Measurements from ENCODE around the gene RND3.

Gene RND3, protein sequence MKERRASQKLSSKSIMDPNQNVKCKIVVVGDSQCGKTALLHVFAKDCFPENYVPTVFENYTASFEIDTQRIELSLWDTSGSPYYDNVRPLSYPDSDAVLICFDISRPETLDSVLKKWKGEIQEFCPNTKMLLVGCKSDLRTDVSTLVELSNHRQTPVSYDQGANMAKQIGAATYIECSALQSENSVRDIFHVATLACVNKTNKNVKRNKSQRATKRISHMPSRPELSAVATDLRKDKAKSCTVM

GRCh38 chr2:150487537-150488429 lies at the start of gene RND3:
Gene RND3, minus strand, starts transcription at chr2:150487667. Its CDS starts 250 bp downstream, at chr2:150487417.
- DNase-seq = peak; percentile 99

GRCh38 chr2:150535176-150535575 lies 47.7 kb upstream of the RND3 start:
- DNase-seq = no peak

DNA sequence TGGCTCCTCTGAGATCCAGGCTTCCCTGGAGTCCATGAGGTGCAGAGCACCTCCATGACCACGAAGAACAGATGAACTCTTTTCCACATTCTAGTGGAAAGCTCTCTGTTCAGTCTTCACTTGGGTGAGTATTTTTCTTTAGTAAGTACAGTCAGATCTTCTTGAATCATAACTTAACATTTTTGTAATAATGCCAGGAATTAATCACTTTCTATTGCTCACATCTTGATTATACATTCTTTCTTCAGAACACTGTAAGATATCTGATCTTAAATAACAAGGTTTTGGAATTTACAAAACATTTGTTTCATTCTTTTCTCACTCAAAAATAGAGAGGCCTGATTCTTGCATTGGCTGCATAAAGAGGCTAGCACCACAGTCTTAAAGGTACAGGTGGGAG lies 45.4 kb upstream of the RND3 start:
- DNase-seq = no peak

- no peak for DNase-seq
Observed at GRCh38 chr2:150532020-150532419, 44.6 kb upstream of the RND3 start.

- no peak for DNase-seq
Observed at GRCh38 chr2:150531591-150531990, 44.1 kb upstream of the RND3 start.

DNA sequence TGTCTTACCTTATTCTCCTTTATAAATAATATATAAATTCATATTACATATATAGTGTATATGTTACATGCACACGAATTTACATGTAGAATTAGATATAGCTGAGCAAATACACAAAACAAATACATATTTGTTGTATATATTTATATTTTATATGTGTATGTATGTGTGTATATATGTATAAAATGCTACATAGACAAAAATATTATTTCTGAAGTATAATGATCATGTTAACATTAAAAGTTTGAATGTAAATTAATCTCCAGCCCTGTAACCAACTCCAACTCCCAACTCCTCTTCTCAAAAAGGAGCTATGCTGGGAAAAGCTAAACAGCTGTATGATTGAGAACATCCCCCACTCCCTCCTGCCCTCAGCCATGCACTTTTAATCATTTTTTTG lies 42.7 kb upstream of the RND3 start:
- no peak for DNase-seq

- DNase-seq = no peak
Observed at GRCh38 chr2:150528861-150529801, 41.7 kb upstream of the RND3 start.

- DNase-seq = no peak
Observed at GRCh38 chr2:150526827-150527226, 39.4 kb upstream of the RND3 start.

DNA sequence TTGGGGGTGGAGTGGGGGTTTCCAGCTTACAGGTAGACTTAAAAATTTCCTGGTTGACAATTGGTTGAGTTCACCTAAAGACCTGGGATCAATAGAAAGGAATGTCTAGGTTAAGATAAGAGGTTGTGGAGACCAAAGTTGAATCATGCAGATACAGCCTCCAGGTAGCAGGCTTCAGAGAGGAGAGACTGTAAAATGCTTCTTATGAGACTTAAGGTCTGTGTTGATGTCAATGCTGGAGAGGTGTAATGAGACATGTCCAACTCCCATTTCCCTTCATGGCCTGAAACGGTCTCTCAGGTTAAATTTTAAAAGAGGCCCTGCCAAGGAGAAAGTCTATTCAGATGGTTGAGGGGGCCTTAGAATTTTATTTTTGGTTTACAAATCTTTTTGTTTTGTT lies 38.5 kb upstream of the RND3 start:
- DNase-seq = no peak

- no peak for DNase-seq
Observed at GRCh38 chr2:150522269-150522668, 34.8 kb upstream of the RND3 start.

GRCh38 chr2:150520887-150521664 lies 33.6 kb upstream of the RND3 start:
- no peak for DNase-seq

GRCh38 chr2:150520033-150520432 lies 32.6 kb upstream of the RND3 start:
- no peak for DNase-seq

DNA sequence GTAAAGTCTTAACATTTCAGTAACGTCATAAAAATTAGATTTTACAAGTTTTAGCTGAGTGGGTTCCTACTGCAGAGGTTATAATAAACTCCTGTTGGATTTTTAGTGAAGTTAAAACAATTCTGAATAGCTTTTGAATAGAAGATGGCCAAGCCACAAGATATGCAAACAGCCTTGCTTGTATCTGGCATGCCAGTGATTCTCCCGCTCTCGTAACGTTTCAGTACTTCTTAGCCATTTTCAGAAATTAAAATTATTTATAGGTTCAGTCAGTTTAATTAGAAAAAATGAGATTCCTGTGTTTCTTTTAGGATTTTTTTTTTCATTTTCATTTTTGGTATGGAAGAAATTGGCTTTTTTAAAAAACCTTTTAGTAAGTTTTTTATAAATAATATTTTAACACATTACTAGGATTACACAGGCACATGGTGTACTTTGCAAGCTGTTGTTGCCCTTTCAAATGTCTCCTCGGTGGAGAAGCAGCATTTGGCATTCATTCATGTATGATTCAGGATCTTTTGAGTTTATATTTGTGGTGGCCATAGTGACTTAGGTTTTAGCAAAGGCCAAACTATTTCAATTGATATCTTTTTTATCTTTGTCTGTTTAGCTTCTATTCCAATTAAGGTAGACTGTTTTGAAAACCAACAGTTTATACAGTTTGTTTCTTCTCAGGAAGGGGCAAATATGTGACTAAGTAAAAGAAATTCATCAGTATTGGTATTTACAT lies 30.6 kb upstream of the RND3 start:
- DNase-seq = no peak

- DNase-seq = no peak
Observed at GRCh38 chr2:150513647-150514046, 26.2 kb upstream of the RND3 start.

DNA sequence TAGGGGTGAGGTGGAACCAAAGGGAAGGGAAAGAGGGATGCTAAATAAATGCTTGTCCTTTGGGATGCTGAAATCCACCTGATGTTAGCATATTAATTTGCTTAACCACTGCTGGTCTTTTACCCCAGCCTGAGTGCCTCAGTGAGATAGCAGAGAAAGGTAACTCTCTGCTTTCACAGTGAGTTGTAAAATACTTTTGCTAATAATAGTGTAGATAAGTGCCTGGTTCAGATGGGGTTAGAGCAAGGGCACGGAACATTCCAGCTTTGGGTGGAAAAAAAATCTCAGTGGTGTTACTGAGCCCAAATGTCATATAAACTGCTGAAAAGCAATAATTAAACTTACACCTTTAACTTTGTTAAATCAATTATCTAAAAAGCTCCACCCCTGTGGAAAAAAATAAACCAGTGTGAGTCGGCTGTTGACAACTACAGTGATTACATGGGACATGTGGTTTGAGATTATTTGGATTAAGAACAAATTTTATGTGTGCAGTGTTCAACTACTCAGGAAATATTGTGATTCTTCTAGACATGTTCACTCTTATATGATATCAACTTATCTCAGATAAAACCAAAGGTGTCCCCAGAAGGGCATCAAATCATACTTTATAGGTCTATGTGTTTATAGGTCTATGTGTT lies 21.1 kb upstream of the RND3 start:
- no peak for DNase-seq

DNA sequence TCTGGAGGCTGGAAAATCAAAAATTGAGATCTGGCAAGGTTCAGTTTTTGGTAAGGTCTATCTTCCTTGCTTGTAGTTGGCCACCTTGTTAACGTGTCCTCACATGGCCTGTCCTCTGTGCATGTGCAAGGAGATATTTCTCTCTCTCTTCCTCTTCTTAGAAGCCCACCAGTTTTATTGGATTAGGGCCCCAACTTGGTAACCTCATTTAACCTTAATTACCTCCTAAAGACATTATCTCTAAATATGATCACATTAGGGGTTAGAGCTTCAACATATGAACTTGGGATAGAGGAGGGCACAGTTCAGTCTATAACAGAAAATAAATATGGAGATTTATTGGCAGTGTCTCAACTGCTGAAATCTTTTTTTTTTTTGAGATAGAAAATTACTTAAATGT lies 19.6 kb upstream of the RND3 start:
- DNase-seq = no peak

- DNase-seq = no peak
Observed at GRCh38 chr2:150505178-150505577, 17.7 kb upstream of the RND3 start.

DNA sequence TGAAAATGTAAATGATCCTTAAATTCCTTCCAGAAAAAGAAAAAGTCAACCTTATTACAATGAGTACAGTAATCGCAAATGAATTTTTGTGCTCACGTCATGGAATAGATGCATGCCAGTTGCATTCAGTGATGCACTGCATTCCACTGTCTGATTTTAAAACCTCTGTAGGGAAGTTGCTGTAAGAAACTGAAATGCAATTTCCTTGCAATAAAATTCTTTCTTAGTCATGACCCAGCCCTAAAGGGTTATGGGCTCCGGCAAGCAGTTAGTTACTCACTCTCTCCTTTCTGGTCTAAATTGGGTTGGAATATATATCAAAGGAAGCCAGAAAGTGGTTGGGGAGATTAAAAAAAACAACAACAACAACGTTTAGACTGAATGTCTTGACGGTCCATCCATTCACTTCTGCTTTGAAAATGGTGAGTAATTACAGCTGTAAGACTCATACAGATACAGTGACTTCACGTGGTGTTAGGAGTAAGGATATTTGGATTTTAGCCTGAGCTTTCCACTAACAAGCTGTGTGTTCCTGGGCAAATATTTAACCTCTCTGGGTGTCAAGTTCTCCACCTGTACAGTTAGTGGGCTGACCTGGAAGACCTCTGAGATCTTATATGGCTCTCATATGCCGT lies 8.6 kb upstream of the RND3 start:
- no peak for DNase-seq

DNA sequence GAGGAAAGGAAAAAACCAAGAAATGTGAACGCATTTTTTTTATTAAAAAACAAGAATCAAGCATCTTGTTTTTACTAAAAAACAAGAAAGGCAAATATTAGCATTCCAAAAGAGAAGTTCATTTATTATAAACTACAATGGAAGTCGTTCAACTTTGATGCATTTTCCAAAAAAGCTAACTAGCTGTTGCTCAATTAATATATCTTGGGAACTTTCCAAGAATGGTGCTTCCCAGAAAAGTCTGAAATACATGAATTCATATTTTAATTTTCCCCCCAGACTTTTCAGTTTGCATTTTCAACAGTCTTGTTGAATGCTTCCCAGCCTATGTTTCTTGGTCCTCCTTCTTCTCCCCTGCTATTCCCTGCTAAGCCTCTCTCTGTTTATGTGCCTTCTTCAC lies 7.5 kb upstream of the RND3 start:
- DNase-seq = no peak

- DNase-seq = no peak
Observed at GRCh38 chr2:150494234-150494945, 6.9 kb upstream of the RND3 start.

All from NCI-H1694 (cell line).